ENCODE data around the gene AGBL4. TPM values are rescaled to one million over a fixed set of nuclear protein-coding genes. Genes with fewer than 3 reads are reported as not detected.

The AGBL4 gene
- total and polyA plus RNA-seq, 2 of the 4 experiments (the other 2 are of a cell fraction), result not detected

- H3K56ac ChIP-seq (ENCODE audit: extremely low read depth, insufficient read depth, low read length), result no peak overlapping the region
- no peak overlapping the region for H3K4me3 ChIP-seq (ENCODE audit: insufficient read depth, low read depth, low read length)
- no CpG with 5 or more reads among the region's 1 CpG for WGBS, 2 experiments (ENCODE audit: extremely low coverage in 2 of 2, insufficient read length in 1 of 2)
- peaks cover 18% of the 10 kb centered on the region for H3K4me1 ChIP-seq (ENCODE audit: control insufficient read depth, insufficient read depth, low read length)
- no peak overlapping the region for H3K4ac ChIP-seq (ENCODE audit: low read depth, low read length)
- no peak overlapping the region for H2BK20ac ChIP-seq (ENCODE audit: low read depth, low read length)
- no peaks in the 10 kb centered on the region for H3K27me3 ChIP-seq (ENCODE audit: control insufficient read depth, insufficient read depth, low read length)
- no peak overlapping the region for H2BK120ac ChIP-seq (ENCODE audit: low read depth, low read length)
- ChIA-PET CTCF (no interaction called here), POLR2A (ENCODE audit: unreplicated experiment) (no interaction called here)
- no peak overlapping the region for H3K27ac ChIP-seq (ENCODE audit: insufficient read depth, low read length)
- H3K14ac ChIP-seq (replicated peaks; ENCODE audit: low read depth, low read length), result no peak overlapping the region; the same call in 1 of the 2 replicates
- intact Hi-C loops (cut with micrococcal nuclease) (loop anchor here (10.0 kb wide), 1 partner anchor 1320 kb away; no protein-coding TSS in a partner anchor), dilution Hi-C loops (cut with HindIII; ENCODE audit: low sequenced_read_pairs, unreplicated experiment) (no loop called here), in situ Hi-C loops (cut with MboI; ENCODE audit: low sequenced_read_pairs) (no loop called here)
- ATAC-seq (ENCODE audit: low read depth), result no peak
- no peak overlapping the region for H4K5ac ChIP-seq (ENCODE audit: low read depth, low read length)
- H3K4me2 ChIP-seq (ENCODE audit: low read depth, low read length), result no peak overlapping the region
- H3K36me3 ChIP-seq (ENCODE audit: control insufficient read depth, insufficient read depth, low read length), result no peaks in the 10 kb centered on the region
- TF ChIP-seq MXI1 (IDR thresholded peaks at IDR 0.05; ENCODE audit: borderline replicate concordance, low read depth, low read length), result no peak
- no peak for TF ChIP-seq ELK1 (IDR thresholded peaks at IDR 0.05; ENCODE audit: borderline replicate concordance, low read depth, low read length)
- TF ChIP-seq USF2 (IDR thresholded peaks at IDR 0.05; ENCODE audit: low read depth, low read length), result no peak
- no peak for TF ChIP-seq NFE2L2 (IDR thresholded peaks at IDR 0.05; ENCODE audit: low read depth, low read length)
- TF ChIP-seq FOS (IDR thresholded peaks at IDR 0.05; ENCODE audit: low read depth, low read length), result no peak
- TF ChIP-seq CHD1 (IDR thresholded peaks at IDR 0.05; ENCODE audit: low read depth, low read length), result no peak
- TF ChIP-seq SMC3 (IDR thresholded peaks at IDR 0.05; ENCODE audit: low read depth, low read length), result no peak
- no peak for TF ChIP-seq CTCF (conservative IDR thresholded peaks at IDR 0.05; ENCODE audit: low read depth, low read length)
- no peak for TF ChIP-seq MAFK (IDR thresholded peaks at IDR 0.05; ENCODE audit: low read depth, low read length)
- TF ChIP-seq RCOR1 (IDR thresholded peaks at IDR 0.05; ENCODE audit: insufficient replicate concordance, low read length), result no peak
- no peak for TF ChIP-seq RAD21 (IDR thresholded peaks at IDR 0.05; ENCODE audit: low read length)
- no peak overlapping the region for H3K23ac ChIP-seq (ENCODE audit: low read depth, low read length)
- H4K8ac ChIP-seq (ENCODE audit: low read depth in 2 of 2, low read length in 2 of 2), result no peak overlapping the region
- H3K9ac ChIP-seq (ENCODE audit: low read depth, low read length), result no peak overlapping the region
- H3K9me3 ChIP-seq (ENCODE audit: control insufficient read depth, insufficient read depth, low read length), result no peaks in the 10 kb centered on the region
- no peak overlapping the region for H2AK5ac ChIP-seq (ENCODE audit: low read depth, low read length)
- H3K9me1 ChIP-seq (ENCODE audit: insufficient read depth, low read length), result peaks cover 10% of the 10 kb centered on the region
- BruUV-seq (replicated peaks), result no TSS peak
- no peaks in the 10 kb centered on the region for H3K79me1 ChIP-seq (ENCODE audit: low read depth in 1 of 2, low read length in 2 of 2)
- no peak overlapping the region for H2BK5ac ChIP-seq (ENCODE audit: low read depth, low read length, poor library complexity, severe bottlenecking)
- H2BK15ac ChIP-seq (ENCODE audit: low read depth, low read length), result no peak overlapping the region
- no peak overlapping the region for H2AK9ac ChIP-seq (replicated peaks; ENCODE audit: low read depth, low read length, poor library complexity)
- H3K18ac ChIP-seq (ENCODE audit: low read depth, low read length), result no peak overlapping the region
- no peak overlapping the region for H2AFZ ChIP-seq (replicated peaks; ENCODE audit: low read length, poor library complexity)
- DNase-seq, result no peak
- H4K20me1 ChIP-seq (ENCODE audit: insufficient read depth, low read length), result peaks cover 3% of the 10 kb centered on the region; the same call in 1 of the 2 replicates
- H4K91ac ChIP-seq (ENCODE audit: insufficient read depth, low read depth, low read length), result no peak overlapping the region
Observed at GRCh38 chr1:48495166-48495565, 1528.6 kb downstream of the AGBL4 start.
